ENCODE measurements around the gene ICAM1.

The ICAM1 gene

DNA sequence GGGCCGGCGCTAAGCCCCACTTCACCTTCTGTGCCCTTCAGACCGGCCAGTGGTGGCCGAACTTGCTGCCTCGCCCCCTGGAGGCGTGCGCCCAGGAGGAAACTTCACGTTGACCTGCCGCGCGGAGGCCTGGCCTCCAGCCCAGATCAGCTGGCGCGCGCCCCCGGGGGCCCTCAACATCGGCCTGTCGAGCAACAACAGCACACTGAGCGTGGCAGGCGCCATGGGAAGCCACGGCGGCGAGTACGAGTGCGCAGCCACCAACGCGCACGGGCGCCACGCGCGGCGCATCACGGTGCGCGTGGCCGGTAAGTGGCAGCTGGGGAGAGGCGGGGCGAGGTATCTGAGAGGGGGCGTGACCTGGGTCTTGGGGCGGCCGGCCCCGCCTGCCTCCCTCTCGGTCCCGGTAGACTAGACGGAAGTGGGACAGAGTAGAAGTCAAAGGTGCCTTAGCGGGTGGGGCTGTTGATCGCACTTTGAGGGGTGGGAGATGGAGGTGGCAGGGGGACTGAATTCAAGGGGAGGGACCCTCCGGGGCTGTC is 24.5 kb downstream of the ICAM1 start:
- peak; percentile 46 for DNase-seq

DNA sequence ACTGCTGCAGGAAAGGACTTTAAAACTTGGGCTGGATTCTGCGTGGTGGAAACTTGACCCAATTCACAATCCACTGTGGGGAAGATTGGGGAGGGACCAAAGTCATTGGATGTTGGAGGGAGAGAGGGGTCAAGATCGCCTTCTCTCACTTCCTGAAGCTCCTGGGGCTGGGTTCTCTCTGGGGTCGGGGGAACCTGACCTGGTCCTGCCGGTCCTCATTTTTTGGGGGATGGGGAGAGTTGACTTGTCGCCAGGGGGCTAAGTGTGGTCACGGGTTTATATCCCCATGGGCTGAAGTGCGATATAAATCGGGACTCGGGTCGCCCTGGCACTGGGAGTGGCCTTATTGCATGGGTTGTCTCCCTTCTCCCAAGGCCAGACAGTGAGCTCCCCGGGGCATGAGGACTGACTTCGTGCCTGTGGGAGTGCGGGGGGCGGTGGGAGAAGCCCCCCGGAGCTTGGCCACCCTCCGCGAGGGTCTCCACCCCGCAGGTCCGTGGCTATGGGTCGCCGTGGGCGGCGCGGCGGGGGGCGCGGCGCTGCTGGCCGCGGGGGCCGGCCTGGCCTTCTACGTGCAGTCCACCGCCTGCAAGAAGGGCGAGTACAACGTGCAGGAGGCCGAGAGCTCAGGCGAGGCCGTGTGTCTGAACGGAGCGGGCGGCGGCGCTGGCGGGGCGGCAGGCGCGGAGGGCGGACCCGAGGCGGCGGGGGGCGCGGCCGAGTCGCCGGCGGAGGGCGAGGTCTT is 25.1 kb downstream of the ICAM1 start:
- no peak for DNase-seq

DNA sequence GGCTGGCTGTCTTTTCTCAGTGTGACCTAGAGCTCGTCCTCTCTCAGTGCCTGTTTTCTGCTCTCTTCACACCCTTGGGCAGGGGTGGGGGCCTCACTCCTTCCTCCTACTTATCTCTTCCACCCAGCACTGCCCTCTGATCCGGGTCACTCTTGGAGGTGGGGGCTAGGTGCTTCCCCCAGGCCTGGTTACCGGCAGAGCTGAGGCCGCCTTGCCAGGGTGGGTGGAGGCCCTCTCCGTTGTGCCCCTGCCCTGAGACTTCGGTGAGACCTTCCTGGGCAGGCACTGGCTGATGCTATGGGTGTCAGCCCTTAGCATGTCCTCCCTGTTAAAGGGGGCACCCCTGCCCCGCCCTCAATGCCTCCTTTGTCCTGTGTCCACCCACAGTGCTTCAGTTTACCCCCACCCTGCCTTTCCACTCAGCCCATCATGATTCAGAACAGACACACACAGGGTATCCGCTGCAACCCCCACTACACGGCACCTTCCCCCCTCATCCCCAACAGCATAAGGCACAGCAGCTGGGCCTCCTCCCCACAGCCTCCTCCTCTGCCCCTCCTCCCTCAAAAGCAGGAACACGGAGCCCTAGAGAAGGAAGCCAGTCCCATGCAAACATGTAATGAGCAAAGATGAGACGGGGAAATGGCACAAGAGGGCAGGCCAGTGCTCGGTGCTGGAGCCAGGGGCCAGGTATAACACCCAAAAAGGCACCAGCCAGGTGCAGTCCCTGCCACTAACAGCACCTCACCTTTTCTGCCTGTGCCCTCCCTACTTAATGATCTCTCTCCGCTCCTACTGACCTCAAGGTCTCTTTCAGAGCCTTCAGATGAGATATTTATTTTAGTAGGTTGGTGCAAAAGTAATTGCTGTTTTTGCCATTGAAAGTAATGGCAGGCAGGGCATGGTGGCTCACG is 28.9 kb downstream of the ICAM1 start:
- no peak for DNase-seq

DNA sequence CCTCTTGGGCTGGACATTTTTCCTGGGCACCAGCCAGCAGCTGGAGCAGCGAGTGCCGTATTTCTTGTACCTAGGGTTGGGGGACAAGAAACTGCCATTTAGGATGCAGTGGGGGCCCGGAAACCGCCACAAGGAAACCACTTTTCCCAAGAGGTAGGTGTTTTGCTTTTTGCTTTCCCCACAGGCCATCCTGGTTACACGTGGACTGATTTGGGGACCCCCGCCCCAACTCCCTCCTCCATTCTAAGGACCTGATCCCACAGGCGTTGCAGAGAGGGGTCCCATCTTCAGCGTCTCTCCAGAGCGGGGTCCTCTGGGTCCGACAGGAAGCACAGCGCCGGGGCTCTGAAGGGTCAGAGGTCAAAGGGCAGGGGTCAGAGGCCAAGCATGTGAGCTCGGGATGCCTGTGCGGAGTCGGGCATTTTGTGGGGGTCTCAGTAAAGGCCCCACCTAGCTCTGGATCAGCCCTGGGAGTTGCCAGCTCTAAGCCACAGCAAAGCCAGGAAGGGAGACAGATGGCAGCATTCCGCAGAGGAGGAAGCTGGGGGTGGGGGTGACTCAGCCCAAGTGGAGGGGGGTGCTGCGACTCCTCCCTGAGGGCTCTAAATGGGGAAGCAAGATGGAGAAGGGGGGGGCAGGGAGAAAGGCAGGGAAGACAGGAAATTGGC is 34.4 kb downstream of the ICAM1 start:
- no peak for DNase-seq

DNA sequence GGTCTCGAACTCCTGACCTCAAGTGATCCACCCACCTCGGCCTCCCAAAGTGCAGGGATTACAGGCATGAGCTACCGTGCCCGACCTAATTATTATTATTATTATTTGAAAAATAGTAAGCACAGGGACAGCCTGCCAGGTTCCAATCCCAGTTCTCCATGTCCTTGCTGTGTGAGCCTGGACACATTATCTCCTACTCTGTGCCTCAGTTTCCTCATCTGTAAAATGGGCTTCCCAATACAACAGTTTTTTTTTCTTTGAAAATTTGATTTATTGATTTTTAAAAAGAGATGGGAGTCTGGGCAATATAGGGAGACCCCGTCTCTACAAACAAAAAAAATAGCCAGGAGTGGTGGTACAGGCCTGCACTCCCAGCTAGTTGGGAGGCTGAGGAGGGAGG is 35.4 kb downstream of the ICAM1 start:
- no peak for DNase-seq

DNA sequence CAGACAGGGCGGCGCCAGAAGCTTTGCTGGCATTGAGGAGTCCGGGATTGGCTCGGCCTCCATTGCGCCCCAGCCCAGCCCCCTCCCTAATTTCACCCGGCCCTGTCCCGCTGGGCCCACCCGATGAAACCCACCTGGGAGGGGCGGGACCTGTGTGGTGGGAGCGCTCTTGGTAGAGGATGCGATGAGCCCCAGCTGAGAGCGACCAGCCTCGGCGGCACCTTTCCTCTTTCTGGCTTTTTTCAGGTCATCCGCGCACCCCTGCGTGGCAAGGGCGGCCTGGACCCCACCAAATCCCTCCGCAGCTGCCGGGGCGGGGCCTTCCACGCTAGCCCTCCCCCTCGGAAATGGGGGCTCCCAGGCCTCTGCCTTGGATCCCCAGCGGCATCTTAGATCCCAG is 38.5 kb downstream of the ICAM1 start, which contains the start of gene ZGLP1:
TSS of gene ZGLP1 (minus strand) at position 393 of the 400 bp plus-strand sequence.
- no peak for DNase-seq

DNA sequence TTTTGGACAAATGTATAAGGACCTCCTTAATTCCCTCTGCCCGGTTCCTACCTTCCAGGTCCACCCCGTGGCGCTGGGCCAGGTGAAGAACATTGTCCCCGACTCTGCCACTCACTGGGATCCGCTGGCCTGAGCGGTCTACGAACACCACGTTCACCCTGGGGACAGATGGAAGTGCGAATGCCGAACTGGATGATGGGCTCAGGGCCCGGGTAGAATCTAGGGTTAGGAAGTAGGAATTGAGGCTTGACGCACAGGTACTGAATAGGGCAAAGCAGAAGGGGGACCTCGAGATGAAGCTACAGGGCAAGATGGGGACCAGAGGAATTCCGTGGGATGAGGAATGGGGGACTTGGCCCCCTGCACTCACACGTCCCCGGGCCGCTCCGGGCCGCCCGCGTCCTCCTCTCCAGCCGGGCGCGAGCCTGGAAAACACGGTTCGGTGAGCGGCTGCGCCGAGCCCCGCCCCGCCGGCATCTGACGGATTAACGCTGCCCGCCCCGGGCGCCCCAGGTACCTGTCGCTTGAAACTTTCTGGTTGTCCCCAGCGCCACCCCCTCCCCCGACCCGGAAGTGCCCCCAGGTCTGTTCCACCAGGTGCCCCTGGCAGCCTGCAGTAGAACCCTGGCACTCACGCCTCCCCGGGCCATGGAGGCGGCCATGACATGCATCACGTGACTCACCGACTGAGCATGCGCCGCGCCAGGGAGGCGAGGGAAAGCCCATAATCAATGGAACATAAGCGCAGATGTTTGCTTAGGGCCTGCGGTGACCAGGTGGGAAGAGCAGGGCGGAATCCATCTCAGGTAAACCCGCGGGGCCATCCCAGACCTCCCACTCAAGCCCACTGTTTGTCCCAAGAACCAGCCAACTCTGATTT is 44.7 kb downstream of the ICAM1 start, which contains the start of gene FDX2:
TSS of gene FDX2 (minus strand) at position 681 of the 880 bp plus-strand sequence. CDS start at position 662, 19 bp downstream.
- peak; percentile 84 for DNase-seq

DNA sequence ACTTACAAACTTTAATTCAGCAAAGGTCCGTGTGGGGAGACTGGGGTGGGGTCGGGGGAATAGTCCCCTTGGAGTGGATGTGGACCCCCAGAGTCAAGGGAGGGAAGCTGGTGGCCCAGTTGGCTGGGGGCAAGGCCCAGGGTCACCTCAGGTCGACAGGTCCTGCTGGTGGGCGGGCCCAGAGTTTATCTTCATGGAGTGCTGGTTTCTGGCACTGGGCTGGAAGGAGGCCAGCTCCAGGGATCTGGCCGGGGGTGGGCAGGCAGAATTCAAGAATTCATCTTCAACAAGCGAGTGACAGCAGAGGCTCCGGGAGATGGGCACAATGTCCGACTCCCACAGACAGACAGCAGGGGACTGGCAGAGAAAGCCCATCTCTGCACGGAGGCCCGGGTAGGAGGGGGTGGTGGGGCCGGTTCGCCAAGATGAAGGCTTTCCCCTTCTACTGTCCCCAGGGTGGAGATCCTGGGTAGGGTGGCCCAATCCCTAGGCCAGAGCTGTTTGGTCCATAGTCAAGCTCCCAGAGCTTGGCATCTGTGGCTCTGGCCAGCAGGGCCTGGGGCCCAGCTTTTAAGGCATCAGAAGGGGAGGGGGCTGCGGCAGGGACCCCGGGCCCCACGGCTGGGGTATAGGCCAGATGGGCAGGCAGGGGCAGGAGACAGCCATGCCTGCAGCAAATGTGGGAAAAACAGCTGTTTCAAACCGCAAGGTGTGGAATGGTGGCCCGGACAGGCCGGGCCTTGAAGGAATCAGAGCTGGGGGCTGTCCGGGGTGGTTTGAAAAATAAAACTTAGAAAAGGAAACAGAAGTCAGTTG is 45.5 kb downstream of the ICAM1 start:
- DNase-seq: no peak

DNA sequence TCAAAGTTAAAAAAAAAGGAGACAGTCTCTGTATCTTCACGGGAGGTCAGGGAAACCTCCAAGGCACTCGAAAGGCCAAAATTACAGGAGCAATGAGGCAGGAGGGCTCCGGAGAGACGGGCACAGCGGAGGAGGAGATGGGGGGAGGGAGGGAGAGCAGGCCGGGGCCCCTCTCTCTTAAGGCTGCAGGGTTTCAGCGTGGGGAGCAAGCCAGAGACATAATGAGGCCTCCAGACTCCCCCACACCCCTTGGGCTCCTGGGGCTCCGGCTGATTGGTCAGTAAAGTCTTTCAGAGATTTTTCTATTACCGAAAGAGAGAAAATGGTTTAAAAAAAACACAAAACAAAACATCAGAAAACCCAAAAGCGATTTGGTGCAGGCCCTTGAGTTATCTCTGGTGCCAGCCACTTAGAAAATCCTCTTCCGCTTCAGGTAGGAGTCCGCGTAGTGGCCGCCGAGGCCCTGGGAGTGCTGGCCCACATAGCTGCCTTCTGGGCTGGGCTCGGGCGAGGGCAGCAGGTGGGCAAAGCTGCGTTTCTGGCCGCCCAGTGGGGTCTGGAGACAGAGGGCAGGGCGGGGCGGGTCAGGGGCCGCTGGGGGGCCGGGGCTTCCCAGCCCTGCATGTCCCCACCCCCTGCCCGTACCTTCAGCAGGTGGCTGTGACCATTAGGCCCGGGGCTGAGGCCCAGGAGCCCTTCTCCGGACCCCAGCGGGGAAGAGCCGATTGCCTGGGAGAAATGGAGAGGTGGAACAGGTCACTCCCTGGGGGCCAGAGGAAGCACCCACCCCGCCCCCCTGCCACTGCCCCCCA is 46.3 kb downstream of the ICAM1 start:
- DNase-seq: no peak

DNA sequence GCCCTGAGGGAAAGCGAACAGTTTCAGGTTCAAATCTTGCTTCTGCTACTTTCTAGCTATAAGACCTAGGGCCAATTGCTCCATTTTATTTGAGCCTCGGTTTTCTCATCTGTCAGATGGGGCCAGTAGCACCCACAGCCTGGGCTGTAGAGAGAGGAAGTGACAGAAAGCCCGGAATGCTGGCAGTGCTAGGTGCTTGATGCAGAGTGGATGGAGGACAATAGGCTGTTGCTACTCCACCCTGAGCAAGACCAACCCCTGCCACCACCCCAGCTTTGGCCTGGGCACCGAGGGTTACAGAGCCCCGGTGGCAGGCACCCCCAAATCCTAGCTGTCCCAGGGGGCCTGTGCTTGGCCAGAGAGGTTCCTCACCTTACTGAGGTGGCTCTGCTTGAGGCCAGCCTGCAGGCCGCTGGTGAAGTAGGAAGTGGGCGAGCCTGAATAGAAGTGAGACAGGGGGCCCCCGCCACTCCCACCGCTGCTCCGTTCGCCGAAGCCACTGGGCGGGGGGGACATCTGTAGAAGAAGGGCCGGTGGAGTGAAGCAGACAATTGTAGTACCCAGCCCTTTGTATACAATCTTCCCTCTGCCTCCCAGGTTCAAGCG is 47.0 kb downstream of the ICAM1 start:
- no peak for DNase-seq

DNA sequence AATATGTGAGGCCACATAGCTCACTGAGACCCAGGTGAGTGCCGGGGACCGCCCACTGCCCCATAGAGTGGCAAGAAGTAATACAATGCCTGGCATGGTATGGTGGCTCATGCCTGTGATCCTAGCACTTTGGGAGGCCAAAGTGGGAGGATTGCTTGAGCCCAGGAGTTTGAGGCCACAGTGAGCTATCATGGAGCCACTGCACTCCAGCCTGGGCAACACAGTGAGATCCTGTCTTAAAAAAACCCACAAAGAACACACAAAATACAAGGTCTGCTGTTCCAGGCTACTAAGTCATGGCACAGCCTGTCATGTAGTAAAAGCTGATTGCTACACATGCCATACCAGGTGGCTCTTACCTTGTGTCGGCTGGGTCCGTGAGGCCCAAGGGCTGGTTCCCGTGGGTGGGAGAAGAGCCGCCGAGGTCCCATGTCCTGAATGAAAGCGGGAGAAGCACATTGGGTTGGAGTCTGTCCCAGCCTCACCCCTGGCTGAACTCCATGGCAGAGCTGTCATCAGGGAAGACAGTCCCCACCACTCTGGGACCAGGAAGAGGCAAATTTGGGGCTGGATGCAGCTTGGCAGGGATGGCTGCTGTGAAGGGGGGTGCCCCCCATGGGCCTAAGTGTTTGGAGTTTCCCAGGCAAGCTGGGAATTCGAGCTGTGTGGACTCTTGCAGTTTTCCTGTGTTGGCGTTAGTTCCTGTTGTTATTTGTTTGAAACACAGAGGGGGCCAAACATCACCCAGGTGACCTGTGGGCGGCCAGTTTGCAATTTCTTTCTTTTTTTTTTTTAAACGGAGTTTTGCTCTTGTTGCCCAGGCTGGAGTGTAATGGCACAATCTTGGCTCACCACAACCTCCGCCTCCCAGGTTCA is 48.1 kb downstream of the ICAM1 start:
- DNase-seq: no peak

DNA sequence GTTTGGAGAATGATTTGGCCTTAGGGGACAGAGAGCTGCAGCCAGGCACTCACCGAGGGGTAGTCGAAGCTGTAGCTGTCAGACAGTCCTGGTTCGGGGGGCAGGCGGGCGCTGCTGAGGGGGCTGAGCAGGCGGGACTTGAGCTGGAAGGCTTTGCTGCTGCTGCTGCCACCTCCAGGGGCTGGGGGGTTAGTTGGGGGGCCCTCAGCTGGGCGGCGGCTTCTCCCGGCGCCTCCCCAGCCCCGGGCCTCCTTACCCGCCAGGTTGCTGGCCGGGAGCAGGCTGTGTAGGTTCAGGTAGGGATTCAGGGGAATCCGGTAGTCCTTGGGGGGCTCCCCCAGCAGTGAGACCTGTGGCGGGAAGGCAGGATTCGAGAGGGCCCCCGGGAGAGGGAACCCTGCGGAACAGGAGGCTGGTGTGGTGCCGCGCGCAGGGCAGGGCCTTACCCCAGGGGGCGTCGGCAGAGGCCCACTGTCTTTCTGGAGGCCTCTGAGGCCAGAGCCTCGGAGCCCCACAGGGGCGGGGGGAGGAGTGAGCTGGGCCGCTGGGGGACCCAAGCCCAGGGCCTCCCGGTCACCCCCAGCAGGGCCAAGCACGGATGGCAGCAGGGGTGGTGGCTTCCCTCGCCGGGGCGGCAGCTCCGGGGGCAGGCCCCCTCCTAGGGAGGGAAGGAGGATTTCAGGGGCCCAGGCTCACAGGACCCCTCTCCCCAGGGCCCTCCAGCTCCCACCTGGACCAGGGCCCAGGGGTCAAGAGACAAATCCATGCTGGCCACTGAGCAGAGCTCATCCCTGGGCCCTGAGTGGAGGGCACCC is 49.9 kb downstream of the ICAM1 start:
- DNase-seq: no peak

DNA sequence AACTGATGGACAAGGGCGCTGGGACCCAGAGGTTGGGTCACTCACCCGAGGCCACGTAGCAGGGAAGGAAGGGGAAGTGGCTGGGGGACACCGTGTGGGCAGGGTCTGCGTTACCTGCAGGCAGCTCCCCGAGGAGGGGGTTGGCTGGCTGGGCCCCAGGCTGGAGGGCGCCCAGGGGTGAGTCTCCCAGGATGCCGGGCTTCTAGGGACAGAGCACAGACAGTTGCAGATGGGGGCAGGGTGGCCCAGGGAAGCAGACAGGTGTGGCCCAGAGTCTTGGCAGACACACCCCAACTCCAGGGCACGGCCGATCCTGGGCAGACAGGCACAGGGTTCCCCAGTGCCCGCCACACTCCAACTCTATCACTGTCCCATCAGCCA is 50.5 kb downstream of the ICAM1 start:
- no peak for DNase-seq

DNA sequence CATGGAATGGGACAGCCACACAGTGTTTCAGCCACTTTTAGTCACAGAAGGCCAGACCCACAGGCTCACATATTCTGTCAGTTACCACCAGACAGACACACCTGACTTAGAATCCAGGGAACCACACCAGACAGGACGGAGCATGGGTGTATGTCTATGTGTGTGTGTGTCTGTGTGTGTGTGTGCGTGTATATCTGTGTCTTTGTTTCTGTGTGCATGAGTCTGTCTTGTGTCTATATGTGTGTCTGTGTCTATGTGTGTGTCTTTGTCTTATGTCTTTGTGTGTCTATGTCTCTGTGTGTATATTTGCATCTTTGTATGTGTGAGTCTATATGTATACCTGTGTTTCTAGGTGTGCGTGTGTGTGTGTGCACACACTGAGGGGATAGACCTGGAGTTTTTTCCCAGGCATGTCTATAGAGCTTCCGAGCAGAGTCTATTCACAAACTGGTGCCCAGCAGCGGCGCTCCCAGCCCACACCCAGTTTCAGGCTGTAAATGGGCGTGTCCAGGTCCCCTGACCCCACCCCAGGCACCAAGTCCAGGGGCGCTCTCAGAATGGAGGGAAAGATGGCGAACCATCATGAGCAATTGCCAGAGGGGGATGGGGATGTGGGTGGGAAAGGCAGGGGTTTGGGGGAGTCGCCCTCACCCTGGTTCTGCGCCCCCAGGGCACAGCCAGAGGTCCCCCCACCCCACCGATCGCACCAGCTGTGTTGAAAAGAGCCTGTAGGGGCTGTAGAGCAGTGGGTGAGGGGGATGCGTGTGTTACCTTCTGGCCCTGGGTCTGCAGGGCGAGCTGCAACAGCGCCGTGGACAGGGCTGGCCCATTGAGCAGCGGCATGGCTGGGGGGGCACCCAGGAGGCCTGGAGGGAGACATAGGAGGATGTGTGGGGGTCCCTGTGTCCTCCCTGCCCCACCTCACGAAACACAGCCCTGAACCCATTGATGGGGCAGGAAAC is 51.2 kb downstream of the ICAM1 start:
- no peak for DNase-seq

DNA sequence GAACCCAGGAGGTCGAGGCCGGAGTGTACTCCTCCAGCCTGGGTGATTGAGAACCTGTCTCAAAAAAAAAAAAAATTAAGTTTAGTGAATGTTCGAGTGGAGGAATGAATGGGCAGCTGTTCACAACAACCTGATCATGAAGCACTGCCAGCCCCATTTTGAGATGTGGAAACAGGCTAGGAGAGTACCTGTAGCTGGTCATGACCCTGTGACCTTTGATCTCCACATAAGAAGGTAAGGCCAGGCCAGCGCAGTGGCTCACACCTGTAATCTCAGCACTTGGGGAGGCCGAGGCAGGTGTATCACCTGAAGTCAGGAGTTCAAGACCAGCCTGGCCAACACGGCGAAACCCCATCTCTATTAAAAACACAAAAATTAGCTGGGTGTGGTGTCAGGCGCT is 54.8 kb downstream of the ICAM1 start:
- no peak for DNase-seq

DNA sequence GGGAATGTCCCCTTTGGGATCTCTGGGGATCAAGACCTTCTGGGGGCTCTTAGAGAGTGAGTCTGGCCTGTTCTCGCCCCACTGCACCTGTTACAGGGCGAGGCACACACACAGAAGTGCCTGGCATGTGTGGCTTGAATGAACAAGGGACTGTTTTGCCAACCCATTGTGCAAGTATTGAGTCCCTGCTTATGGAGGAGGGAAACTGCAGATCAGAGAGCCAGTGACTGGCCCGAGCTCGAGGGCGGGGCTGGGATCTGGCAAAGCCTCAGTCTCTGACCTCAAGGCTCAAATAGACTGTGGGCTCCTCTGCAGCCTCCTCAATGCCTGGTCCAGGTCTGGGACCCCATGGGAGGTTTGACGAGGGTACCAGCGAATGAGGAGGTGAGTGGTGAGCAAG is 56.9 kb downstream of the ICAM1 start:
- no peak for DNase-seq
